Measurements from ENCODE around the gene CTPS2. TPM values are rescaled to one million over a fixed set of nuclear protein-coding genes. Genes with fewer than 3 reads are reported as not detected.
"Not testable (repeated sequence)": the region's sequence is repeated elsewhere in the genome, so short reads cannot be mapped to it uniquely, and the experiment has no call there.

CTPS2 gene
- 43.4 TPM for polyA plus RNA-seq
- long read RNA-seq, donor 1, partial matches to known transcripts, result 0 of 1 reads
- long read RNA-seq, donor 1, other reads (novel, unspliced or antisense), result 0 of 1 reads
- long read RNA-seq, donor 2, partial matches to known transcripts, result 53 of 174 reads
- long read RNA-seq, donor 2, other reads (novel, unspliced or antisense), result 117 of 174 reads
- long read RNA-seq, donor 3, partial matches to known transcripts, result 0 of 14 reads
- long read RNA-seq, donor 3, other reads (novel, unspliced or antisense), result 6 of 14 reads
- long read RNA-seq, donor 4, partial matches to known transcripts, result 0 of 1 reads
- long read RNA-seq, donor 4, other reads (novel, unspliced or antisense), result 0 of 1 reads
- long read RNA-seq, donor 5, partial matches to known transcripts, result 0 of 2 reads
- long read RNA-seq, donor 5, other reads (novel, unspliced or antisense), result 0 of 2 reads
- long read RNA-seq, donor 6, partial matches to known transcripts, result 0 of 5 reads
- long read RNA-seq, donor 6, other reads (novel, unspliced or antisense), result 0 of 5 reads
- long read RNA-seq, donor 7, partial matches to known transcripts, result 0 of 2 reads
- long read RNA-seq, donor 7, other reads (novel, unspliced or antisense), result 0 of 2 reads
- long read RNA-seq, donor 8, partial matches to known transcripts, result 0 of 8 reads
- long read RNA-seq, donor 8, other reads (novel, unspliced or antisense), result 0 of 8 reads
- long read RNA-seq, donor 9, partial matches to known transcripts, result 0 of 4 reads
- long read RNA-seq, donor 9, other reads (novel, unspliced or antisense), result 0 of 4 reads
- long read RNA-seq, donor 10, partial matches to known transcripts, result 0 of 7 reads
- long read RNA-seq, donor 10, other reads (novel, unspliced or antisense), result 0 of 7 reads
- long read RNA-seq, donor 11, partial matches to known transcripts, result 0 of 4 reads
- long read RNA-seq, donor 11, other reads (novel, unspliced or antisense), result 0 of 4 reads

- WGBS (ENCODE audit: insufficient coverage, low lambda C conversion rate), result no CpG with 5 or more reads among the region's 30 CpGs
- DNase-seq, result peak; percentile 50 to 77
- Histone ChIP-seq H3K36me3 (ENCODE audit: control insufficient read depth, insufficient read depth, low read length) (no peaks in the 10 kb centered on the region), H3K4me3 (ENCODE audit: low read length) (peak within 1 kb of the TSS; percentile 78), H3K27me3 (ENCODE audit: control insufficient read depth, insufficient read depth, low read length) (no peaks in the 10 kb centered on the region), H3K27ac (ENCODE audit: low read length) (peak within 1 kb of the TSS; percentile 84), H3K9me3 (ENCODE audit: control insufficient read depth, low read depth, low read length) (no peaks in the 10 kb centered on the region), H3K4me1 (ENCODE audit: control insufficient read depth, insufficient read depth, low read length) (no peaks in the 10 kb centered on the region)
Measured at GRCh38 chrX:16712548-16713155, at the start of gene CTPS2. Gene CTPS2 (minus strand): TSS chrX:16712669. CDS start chrX:16702902, 9,767 bp downstream.

GRCh38 chrX:16761500-16761899 lies 49.0 kb upstream of the CTPS2 start:
- not testable (repeated sequence) for DNase-seq; H3K4me3 ChIP-seq (ENCODE audit: low read length); H3K9me3 ChIP-seq (ENCODE audit: control insufficient read depth, low read depth, low read length); H3K4me1 ChIP-seq (ENCODE audit: control insufficient read depth, insufficient read depth, low read length); H3K27ac ChIP-seq (ENCODE audit: low read length); H3K27me3 ChIP-seq (ENCODE audit: control insufficient read depth, insufficient read depth, low read length)
- no CpG with 5 or more reads among the region's 4 CpGs for WGBS (ENCODE audit: insufficient coverage, low lambda C conversion rate)
- H3K36me3 ChIP-seq (ENCODE audit: control insufficient read depth, insufficient read depth, low read length), result peaks cover 18% of the 10 kb centered on the region

DNA sequence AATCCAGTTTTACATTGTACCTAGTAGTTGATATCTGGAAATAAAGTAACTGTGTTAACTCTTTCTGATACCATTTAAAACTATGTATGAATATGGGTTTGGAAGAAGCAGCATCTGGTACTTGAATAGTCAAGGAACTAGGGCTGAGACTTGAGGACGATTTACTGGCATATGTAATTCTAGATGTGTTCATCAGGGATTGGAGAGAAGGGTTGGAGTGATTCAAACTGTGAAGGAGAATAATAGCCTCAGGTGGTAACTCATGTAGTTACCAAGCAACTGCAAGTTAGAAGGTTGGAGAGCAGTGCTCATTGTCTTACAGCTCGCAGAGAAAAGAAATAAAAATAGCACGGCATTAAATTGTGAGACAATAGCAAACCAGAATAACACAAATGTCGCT lies 44.3 kb upstream of the CTPS2 start:
- DNase-seq, result no peak
- H3K27ac ChIP-seq (ENCODE audit: low read length), result no peak overlapping the region
- no peaks in the 10 kb centered on the region for H3K9me3 ChIP-seq (ENCODE audit: control insufficient read depth, low read depth, low read length)
- H3K36me3 ChIP-seq (ENCODE audit: control insufficient read depth, insufficient read depth, low read length), result peaks cover 41% of the 10 kb centered on the region
- no peaks in the 10 kb centered on the region for H3K4me1 ChIP-seq (ENCODE audit: control insufficient read depth, insufficient read depth, low read length)
- no peaks in the 10 kb centered on the region for H3K27me3 ChIP-seq (ENCODE audit: control insufficient read depth, insufficient read depth, low read length)
- H3K4me3 ChIP-seq (ENCODE audit: low read length), result no peak overlapping the region
- no CpG with 5 or more reads among the region's 4 CpGs for WGBS (ENCODE audit: insufficient coverage, low lambda C conversion rate)

DNA sequence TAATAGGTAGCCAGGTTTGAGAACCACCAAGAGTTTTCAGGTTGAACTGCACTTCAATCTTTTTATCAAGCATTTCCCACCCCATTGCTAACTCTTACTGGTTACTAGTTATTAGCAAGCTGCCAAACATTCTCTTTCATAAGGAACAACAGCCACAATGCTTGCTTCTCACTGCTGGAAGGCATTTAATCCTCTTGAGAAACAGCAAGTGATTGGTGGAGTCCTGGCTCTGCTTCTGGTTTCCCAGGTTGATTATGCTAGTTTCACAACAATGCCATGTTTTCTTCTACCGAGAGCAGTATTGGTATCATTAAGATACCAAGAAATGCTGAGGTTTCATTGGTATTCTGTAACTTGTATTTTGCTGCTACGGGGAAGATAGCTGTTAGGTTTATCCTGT lies 41.5 kb upstream of the CTPS2 start:
- H3K9me3 ChIP-seq (ENCODE audit: control insufficient read depth, low read depth, low read length), result no peaks in the 10 kb centered on the region
- H3K4me3 ChIP-seq (ENCODE audit: low read length), result no peak overlapping the region
- no peak overlapping the region for H3K27ac ChIP-seq (ENCODE audit: low read length)
- no CpG with 5 or more reads among the region's 2 CpGs for WGBS (ENCODE audit: insufficient coverage, low lambda C conversion rate)
- no peaks in the 10 kb centered on the region for H3K27me3 ChIP-seq (ENCODE audit: control insufficient read depth, insufficient read depth, low read length)
- peaks cover 49% of the 10 kb centered on the region for H3K36me3 ChIP-seq (ENCODE audit: control insufficient read depth, insufficient read depth, low read length)
- no peak for DNase-seq
- H3K4me1 ChIP-seq (ENCODE audit: control insufficient read depth, insufficient read depth, low read length), result no peaks in the 10 kb centered on the region

DNA sequence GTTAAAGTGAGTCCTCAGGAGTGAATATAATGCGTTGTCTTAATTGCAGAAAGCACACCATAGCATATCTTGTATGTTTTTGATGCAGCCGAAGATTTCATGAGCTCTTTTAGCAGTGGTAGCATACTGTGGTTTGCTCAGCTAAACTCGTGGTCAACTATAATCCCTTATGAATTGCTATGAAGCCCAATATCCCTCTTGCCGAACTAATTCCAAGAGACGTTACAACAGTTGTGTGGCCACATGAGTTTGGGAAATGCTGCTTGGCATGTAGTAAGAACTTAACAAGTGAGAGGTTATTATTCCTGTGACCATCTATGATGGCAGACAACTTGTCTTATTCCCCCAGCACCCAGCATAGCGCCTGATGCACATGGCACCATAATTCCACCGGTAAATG lies 37.7 kb upstream of the CTPS2 start:
- Histone ChIP-seq H3K27ac (ENCODE audit: low read length) (no peak overlapping the region), H3K27me3 (ENCODE audit: control insufficient read depth, insufficient read depth, low read length) (no peaks in the 10 kb centered on the region), H3K36me3 (ENCODE audit: control insufficient read depth, insufficient read depth, low read length) (peaks cover 38% of the 10 kb centered on the region), H3K4me1 (ENCODE audit: control insufficient read depth, insufficient read depth, low read length) (no peaks in the 10 kb centered on the region), H3K4me3 (ENCODE audit: low read length) (no peak overlapping the region), H3K9me3 (ENCODE audit: control insufficient read depth, low read depth, low read length) (no peaks in the 10 kb centered on the region)
- 100% methylated on average over 1 of the region's 7 CpGs for WGBS (ENCODE audit: insufficient coverage, low lambda C conversion rate)
- no peak for DNase-seq

- no CpG with 5 or more reads among the region's 5 CpGs for WGBS (ENCODE audit: insufficient coverage, low lambda C conversion rate)
- DNase-seq, result no peak
- H3K4me1 ChIP-seq (ENCODE audit: control insufficient read depth, insufficient read depth, low read length), result no peaks in the 10 kb centered on the region
- H3K36me3 ChIP-seq (ENCODE audit: control insufficient read depth, insufficient read depth, low read length), result peaks cover 41% of the 10 kb centered on the region
- H3K4me3 ChIP-seq (ENCODE audit: low read length), result no peak overlapping the region
- H3K9me3 ChIP-seq (ENCODE audit: control insufficient read depth, low read depth, low read length), result no peaks in the 10 kb centered on the region
- H3K27ac ChIP-seq (ENCODE audit: low read length), result no peak overlapping the region
- no peaks in the 10 kb centered on the region for H3K27me3 ChIP-seq (ENCODE audit: control insufficient read depth, insufficient read depth, low read length)
Measured at GRCh38 chrX:16748425-16748824, 36.0 kb upstream of the CTPS2 start.

DNA sequence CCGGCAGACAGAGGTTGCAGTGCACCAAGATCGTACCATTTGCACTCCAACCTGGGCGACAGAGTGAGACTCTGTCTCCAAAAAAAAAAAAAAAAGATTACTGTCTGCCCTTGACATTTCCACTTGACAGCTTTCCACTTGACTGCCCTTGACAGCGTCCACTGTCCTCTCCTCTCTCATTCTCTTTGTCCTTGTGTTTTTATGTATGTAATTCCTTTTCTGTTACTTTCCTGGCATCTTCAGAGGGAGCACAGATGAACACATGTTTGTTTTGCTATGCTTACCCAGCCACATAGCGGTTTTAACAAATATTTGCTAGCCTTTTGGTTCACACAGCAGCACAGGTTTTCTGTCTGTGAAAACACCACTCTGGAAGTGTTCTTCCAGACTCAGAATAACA lies 33.2 kb upstream of the CTPS2 start:
- Histone ChIP-seq H3K4me1 (ENCODE audit: control insufficient read depth, insufficient read depth, low read length) (no peaks in the 10 kb centered on the region), H3K27ac (ENCODE audit: low read length) (no peak overlapping the region), H3K4me3 (ENCODE audit: low read length) (no peak overlapping the region), H3K9me3 (ENCODE audit: control insufficient read depth, low read depth, low read length) (no peaks in the 10 kb centered on the region), H3K27me3 (ENCODE audit: control insufficient read depth, insufficient read depth, low read length) (no peaks in the 10 kb centered on the region), H3K36me3 (ENCODE audit: control insufficient read depth, insufficient read depth, low read length) (peaks cover 41% of the 10 kb centered on the region)
- DNase-seq, result no peak
- no CpG with 5 or more reads among the region's 5 CpGs for WGBS (ENCODE audit: insufficient coverage, low lambda C conversion rate)

- Histone ChIP-seq H3K36me3 (ENCODE audit: control insufficient read depth, insufficient read depth, low read length) (peaks cover 36% of the 10 kb centered on the region), H3K4me1 (ENCODE audit: control insufficient read depth, insufficient read depth, low read length) (no peaks in the 10 kb centered on the region), H3K27ac (ENCODE audit: low read length) (no peak overlapping the region), H3K9me3 (ENCODE audit: control insufficient read depth, low read depth, low read length) (no peaks in the 10 kb centered on the region), H3K4me3 (ENCODE audit: low read length) (no peak overlapping the region), H3K27me3 (ENCODE audit: control insufficient read depth, insufficient read depth, low read length) (no peaks in the 10 kb centered on the region)
- DNase-seq, result no peak
- WGBS (ENCODE audit: insufficient coverage, low lambda C conversion rate), result no CpG with 5 or more reads among the region's 5 CpGs
Measured at GRCh38 chrX:16745102-16745501, 32.6 kb upstream of the CTPS2 start.

DNA sequence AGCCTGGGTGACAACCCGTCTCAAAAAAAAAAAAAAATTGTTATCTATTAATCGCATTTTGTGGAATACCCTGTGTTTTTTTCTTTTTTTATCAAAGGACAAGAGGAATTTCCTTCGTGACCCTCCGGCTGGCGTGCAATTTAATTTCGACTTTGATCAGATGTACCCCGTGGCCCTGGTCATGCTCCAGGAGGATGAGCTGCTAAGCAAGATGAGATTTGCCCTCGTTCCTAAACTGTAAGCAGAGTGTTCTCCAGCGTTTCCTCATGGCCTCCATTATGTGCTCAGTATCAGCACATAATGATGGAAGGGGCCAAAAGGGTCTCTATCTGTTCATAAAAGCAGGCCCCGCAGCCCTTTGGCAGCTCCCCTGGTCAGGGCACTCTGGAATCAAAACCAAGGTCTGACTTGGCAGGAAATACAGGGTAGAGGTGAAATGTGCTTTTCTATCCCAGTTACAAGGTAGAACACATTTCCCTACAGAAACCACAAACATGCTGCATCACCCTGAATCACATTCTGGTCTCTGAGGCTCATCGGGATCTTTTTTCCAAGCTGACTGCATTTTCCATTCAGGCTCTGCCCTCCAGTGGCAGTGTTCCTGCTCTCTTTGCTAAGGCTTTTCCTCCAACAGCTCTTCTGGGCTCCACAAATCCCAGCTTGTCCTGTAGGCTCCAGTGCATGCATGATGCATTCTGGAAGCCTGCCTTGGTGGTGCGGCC lies 31.3 kb upstream of the CTPS2 start:
- no peak overlapping the region for H3K27ac ChIP-seq (ENCODE audit: low read length)

DNA sequence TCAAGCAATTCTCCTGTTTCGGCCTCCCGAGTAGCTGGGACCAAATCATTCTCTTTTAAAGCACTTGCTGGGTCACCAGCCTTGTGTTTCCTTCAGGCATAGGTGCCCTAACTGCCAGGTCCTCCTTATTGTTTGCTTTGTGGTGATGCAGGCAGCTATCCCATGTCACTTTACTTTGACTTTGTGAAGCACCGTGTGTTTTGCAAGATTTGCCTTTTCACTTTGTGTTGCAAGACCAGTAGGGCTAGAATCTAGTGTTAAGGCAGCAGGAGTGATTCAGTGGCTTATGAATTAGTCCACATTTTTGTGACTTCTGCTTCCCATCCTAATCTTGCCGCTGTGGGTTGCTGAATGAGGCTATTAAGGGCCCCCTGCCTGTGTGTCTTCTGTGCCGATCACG lies 27.1 kb upstream of the CTPS2 start:
- no peak overlapping the region for H3K27ac ChIP-seq (ENCODE audit: low read length)
- H3K27me3 ChIP-seq (ENCODE audit: control insufficient read depth, insufficient read depth, low read length), result no peaks in the 10 kb centered on the region
- DNase-seq, result no peak
- peaks cover 38% of the 10 kb centered on the region for H3K36me3 ChIP-seq (ENCODE audit: control insufficient read depth, insufficient read depth, low read length)
- no peaks in the 10 kb centered on the region for H3K4me1 ChIP-seq (ENCODE audit: control insufficient read depth, insufficient read depth, low read length)
- H3K9me3 ChIP-seq (ENCODE audit: control insufficient read depth, low read depth, low read length), result no peaks in the 10 kb centered on the region
- WGBS (ENCODE audit: insufficient coverage, low lambda C conversion rate), result no CpG with 5 or more reads among the region's 6 CpGs
- H3K4me3 ChIP-seq (ENCODE audit: low read length), result no peak overlapping the region

More for the DNA sequence above, 31.3 kb upstream of the CTPS2 start:
- Histone ChIP-seq H3K27me3 (ENCODE audit: control insufficient read depth, insufficient read depth, low read length) (no peaks in the 10 kb centered on the region), H3K4me3 (ENCODE audit: low read length) (no peak overlapping the region), H3K9me3 (ENCODE audit: control insufficient read depth, low read depth, low read length) (no peaks in the 10 kb centered on the region), H3K36me3 (ENCODE audit: control insufficient read depth, insufficient read depth, low read length) (peaks cover 32% of the 10 kb centered on the region), H3K4me1 (ENCODE audit: control insufficient read depth, insufficient read depth, low read length) (no peaks in the 10 kb centered on the region)
- DNase-seq, result no peak
- no CpG with 5 or more reads among the region's 12 CpGs for WGBS (ENCODE audit: insufficient coverage, low lambda C conversion rate)
